Esophagus squamous epithelium (tissue), 5 donors: ENCODE measurements around the gene TBX2. TPM values are rescaled to one million over a fixed set of nuclear protein-coding genes. Genes with fewer than 3 reads are reported as not detected.

Experiments used
- DNase-seq: peaks from one replicate; lab custom pipeline; 2025; lab: John Stamatoyannopoulos, UW
- H3K27ac ChIP-seq, 4 donors: fragments of 200-600 bp; sonication (generic); one replicate each; pipeline ENCODE4 v1.5.1; 2016 to 2019; ENCODE audit warnings: mild to moderate bottlenecking in 1 of 4
- H3K27me3 ChIP-seq, 4 donors: fragments of 200-600 bp; sonication (generic); 1 replicate in 3 of 4; 2 replicates in 1 of 4; pipeline versions ENCODE4 v1.5.1 to v1.6.0; 2017 to 2021; ENCODE audit warnings: antibody characterized with exemption in 1 of 4
- H3K36me3 ChIP-seq, 3 donors: fragments of 200-600 bp; sonication (generic); one replicate each; pipeline ENCODE4 v1.5.1; 2016 to 2019
- H3K4me1 ChIP-seq, 3 donors: fragments of 200-600 bp; sonication (generic); one replicate each; pipeline ENCODE4 v1.5.1; 2017 to 2019
- H3K4me3 ChIP-seq, 4 donors: fragments of 200-600 bp; sonication (generic); 1 replicate in 3 of 4; 2 replicates in 1 of 4; pipeline ENCODE4 v1.5.1; 2016 to 2019; ENCODE audit warnings: mild to moderate bottlenecking in 2 of 4, moderate library complexity in 1 of 4
- H3K9me3 ChIP-seq, 3 donors: fragments of 200-600 bp; sonication (generic); one replicate each; pipeline ENCODE4 v1.5.1; 2016 to 2019
- POLR2A ChIP-seq, 4 donors: fragments of 450-650 bp; IDR thresholded peaks; one replicate each; pipeline ENCODE4 v1.6.1; 2017; ENCODE audit warnings: antibody characterized with exemption in 4 of 4, mild to moderate bottlenecking in 4 of 4, moderate library complexity in 3 of 4
- WGBS, 2 donors: methylation state at CpG; one replicate each; pipeline ENCODE4 v1.1.5; 2018; 5-methylcytosine and 5-hydroxymethylcytosine counted together
- intact Hi-C: fragments of 100-400 bp; cut with DNase I; formaldehyde crosslinking; loops from one replicate; pipeline ENCODE4 v1.15.0; 2022
- total RNA-seq, 4 donors: library from RNA; depleted of rRNA; stranded (reverse); fragments of >200 nt; gene quantifications; one replicate each; pipeline ENCODE4 v1.1.0, GENCODE V29; 2016
- TF ChIP-seq, protein P1 (sequence below), 6 experiments: fragments of 450-650 bp in 4 of 6; fragments of 200-600 bp in 2 of 6; sonication (generic) in 2 of 6; IDR thresholded peaks; one replicate each; pipeline ENCODE4 v1.5.1; 2016 to 2019; ENCODE audit warnings: antibody characterized with exemption in 6 of 6, mild to moderate bottlenecking in 4 of 6, moderate library complexity in 4 of 6
- donor health status: DM: yes; HTN: yes; CAD: no.

Gene TBX2
- total RNA-seq, 4 donors from 2014 or later, result 2.2 to 13.4 (median 4.2) TPM

DNA sequence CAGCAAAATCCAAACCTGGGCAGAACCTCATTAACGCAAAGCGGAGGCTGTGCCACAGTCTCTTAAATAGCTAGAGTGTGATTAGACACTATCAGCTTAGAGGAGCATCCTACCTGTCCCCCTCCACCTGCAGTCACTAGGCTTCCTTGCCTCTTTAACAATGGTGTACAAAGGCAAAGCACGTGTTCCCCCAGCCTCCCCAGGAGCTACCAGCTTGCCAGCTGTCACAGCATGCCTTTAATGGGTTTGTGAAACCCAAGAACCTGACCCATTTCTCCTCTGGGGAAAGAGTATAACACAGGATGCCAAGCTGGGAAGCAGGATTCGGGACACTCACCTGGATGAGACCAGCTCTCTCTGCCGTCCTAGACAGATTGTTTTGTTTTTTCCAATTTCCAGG, 37.2 kb upstream of the TBX2 start:
- Histone ChIP-seq H3K4me1 (peaks cover 0 to 29% (median 15%) of the 10 kb centered on the region in 3 donors), H3K9me3 (no peaks in the 10 kb centered on the region), H3K27me3 (no peaks in the 10 kb centered on the region), H3K27ac (no peak overlapping the region), H3K4me3 (no peak overlapping the region), H3K36me3 (no peaks in the 10 kb centered on the region)
- DNase-seq, result no peak
- intact Hi-C loops, result no loop called here
- TF ChIP-seq, protein P1, sequence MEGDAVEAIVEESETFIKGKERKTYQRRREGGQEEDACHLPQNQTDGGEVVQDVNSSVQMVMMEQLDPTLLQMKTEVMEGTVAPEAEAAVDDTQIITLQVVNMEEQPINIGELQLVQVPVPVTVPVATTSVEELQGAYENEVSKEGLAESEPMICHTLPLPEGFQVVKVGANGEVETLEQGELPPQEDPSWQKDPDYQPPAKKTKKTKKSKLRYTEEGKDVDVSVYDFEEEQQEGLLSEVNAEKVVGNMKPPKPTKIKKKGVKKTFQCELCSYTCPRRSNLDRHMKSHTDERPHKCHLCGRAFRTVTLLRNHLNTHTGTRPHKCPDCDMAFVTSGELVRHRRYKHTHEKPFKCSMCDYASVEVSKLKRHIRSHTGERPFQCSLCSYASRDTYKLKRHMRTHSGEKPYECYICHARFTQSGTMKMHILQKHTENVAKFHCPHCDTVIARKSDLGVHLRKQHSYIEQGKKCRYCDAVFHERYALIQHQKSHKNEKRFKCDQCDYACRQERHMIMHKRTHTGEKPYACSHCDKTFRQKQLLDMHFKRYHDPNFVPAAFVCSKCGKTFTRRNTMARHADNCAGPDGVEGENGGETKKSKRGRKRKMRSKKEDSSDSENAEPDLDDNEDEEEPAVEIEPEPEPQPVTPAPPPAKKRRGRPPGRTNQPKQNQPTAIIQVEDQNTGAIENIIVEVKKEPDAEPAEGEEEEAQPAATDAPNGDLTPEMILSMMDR (IDR thresholded peaks at IDR 0.05), result no peak
- TF ChIP-seq POLR2A (IDR thresholded peaks at IDR 0.05), result no peak
- 81 to 95% methylated on average over 3 to 5 of the region's 5 CpGs for WGBS, 2 donors

DNA sequence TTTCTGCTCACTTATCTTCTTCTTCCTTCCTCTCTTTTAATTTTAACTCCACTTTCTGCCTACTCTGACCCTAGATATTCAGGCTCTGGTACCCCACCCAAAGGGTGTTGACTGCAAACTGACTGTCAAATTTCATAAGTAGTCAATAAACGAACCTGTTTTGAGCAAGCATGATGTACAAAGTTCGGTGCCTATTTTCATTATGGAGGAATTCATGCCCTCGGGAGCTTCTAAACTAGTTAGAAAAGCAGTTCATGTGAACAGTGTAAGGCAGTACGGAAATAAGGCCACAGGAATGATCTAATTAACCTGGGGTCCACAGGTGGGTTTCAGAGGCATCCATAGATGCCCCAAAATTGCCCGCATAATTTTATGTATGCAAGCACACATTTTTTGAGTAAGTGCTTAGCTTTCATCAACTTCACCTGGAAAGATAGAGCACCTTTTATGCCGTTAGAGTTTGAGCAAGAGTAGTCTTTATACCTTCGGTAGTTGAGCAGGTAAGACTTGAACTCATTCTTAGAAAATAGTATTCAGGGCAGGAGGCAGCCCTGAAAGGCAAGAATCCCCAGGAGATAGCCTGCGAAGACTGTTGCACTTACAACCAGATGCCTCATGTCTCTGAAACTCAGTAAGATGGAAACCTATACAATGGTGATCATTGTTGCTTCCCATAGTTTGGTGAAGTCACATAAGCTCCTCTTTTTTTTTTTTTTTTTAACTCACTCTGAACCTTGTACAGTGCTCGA, 36.6 kb upstream of the TBX2 start:
- TF ChIP-seq POLR2A (IDR thresholded peaks at IDR 0.05), result no peak
- TF ChIP-seq, protein P1 (IDR thresholded peaks at IDR 0.05), result no peak
- Histone ChIP-seq H3K36me3 (no peaks in the 10 kb centered on the region), H3K27me3 (no peaks in the 10 kb centered on the region), H3K9me3 (no peaks in the 10 kb centered on the region), H3K27ac (no peak overlapping the region), H3K4me3 (no peak overlapping the region), H3K4me1 (peaks cover 0 to 25% (median 15%) of the 10 kb centered on the region in 3 donors)
- DNase-seq, result no peak
- intact Hi-C loops, result no loop called here
- 80 to 91% methylated on average over 9 of the region's 9 CpGs for WGBS, 2 donors

DNA sequence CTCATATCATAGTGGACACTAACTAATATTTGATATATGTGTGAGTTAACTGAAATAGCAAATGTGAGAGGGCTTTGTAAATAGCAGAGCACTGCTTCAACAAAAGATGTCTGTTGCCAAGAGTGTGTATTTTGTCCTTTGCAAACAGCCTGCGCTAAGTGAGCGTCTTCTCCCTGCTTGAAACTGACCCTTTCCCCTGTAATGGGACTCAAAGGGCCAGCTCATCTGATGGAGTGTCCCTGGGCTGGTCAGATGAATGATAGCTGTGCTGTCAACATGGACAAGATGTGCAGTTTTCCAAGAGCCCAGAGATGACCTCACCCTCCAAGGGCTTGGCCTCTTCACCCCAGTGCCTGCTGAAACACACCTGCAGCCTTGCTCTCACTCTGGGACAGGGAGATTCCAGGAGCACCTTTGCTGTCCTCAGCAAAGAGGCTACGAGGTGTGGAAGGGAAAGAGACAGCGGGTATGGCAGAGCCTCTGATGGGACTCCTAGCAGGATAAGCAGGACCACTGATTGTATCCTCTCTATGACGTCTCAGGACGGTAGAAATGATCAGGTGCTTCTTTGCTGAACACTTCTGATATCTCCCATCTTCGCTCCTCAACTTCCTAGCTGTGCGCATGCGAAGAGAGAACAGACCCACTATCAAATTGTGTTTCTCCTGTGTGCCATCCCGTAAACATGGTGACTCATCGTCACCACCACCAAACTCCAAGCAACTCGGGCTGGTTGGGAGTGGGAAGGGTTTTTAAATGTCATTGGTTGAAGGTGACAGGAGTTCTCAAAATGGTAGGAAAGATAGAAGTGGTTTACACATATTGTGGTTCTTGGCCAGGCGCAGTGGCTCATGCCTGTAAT, 35.8 kb upstream of the TBX2 start:
- H3K9me3 ChIP-seq, result no peaks in the 10 kb centered on the region
- H3K4me3 ChIP-seq, result no peak overlapping the region
- WGBS, 2 donors, result 90 to 92% methylated on average over 11 to 13 of the region's 13 CpGs
- H3K27me3 ChIP-seq, result no peaks in the 10 kb centered on the region
- no peak for TF ChIP-seq POLR2A (IDR thresholded peaks at IDR 0.05)
- TF ChIP-seq, protein P1 (IDR thresholded peaks at IDR 0.05), result no peak
- intact Hi-C loops, result no loop called here
- H3K27ac ChIP-seq, result no peak overlapping the region
- peaks cover 0 to 25% (median 15%) of the 10 kb centered on the region in 3 donors for H3K4me1 ChIP-seq
- no peak for DNase-seq
- H3K36me3 ChIP-seq, result peaks cover 0 to 8% (median 0%) of the 10 kb centered on the region in 3 donors

DNA sequence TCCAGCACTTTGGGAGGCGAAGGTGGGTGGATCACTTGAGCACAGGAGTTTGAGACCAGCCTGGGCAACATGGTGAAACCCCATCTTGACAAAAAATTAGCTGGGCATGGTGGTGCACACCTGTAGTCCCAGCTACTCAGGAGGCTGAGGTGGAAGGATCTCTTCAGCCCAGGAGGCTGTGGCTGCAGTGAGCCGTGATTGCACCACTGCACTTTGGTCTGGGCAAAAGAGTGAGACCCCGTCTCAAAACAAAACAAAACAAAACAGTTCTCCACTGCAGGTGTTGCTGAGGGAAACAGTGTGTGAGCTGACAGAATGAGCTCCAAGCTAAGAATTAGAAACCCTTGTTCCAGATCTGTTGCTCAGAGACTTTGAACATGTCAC, 35.2 kb upstream of the TBX2 start:
- no peak for DNase-seq
- no peak for TF ChIP-seq POLR2A (IDR thresholded peaks at IDR 0.05)
- TF ChIP-seq, protein P1 (IDR thresholded peaks at IDR 0.05), result no peak
- H3K27ac ChIP-seq, result no peak overlapping the region
- WGBS, 2 donors, result 86 to 92% methylated on average over 2 to 3 of the region's 3 CpGs
- H3K4me1 ChIP-seq, result peaks cover 0 to 24% (median 15%) of the 10 kb centered on the region in 3 donors
- H3K27me3 ChIP-seq, result no peaks in the 10 kb centered on the region
- intact Hi-C loops, result no loop called here
- no peaks in the 10 kb centered on the region for H3K9me3 ChIP-seq
- peaks cover 0 to 9% (median 0%) of the 10 kb centered on the region in 3 donors for H3K36me3 ChIP-seq
- H3K4me3 ChIP-seq, result no peak overlapping the region
